AG10803 (cell line): ENCODE data around the gene RASAL3.
"Not testable (repeated sequence)": the region's sequence is repeated elsewhere in the genome, so short reads cannot be mapped to it uniquely, and the experiment has no call there.

Source experiments
- DNase-seq: peaks from one replicate; pipeline ENCODE4 v3.0.0; 2010; ENCODE audit warnings: low read depth
- H3K4me3 ChIP-seq: 2 replicates; pipeline ENCODE4 v1.5.1; 2011; ENCODE audit warnings: mild to moderate bottlenecking, low read length, control low read depth
- CTCF ChIP-seq: conservative IDR thresholded peaks from 2 replicates; pipeline ENCODE4 v1.5.1; 2011; ENCODE audit warnings: mild to moderate bottlenecking, low read length, control low read depth, inconsistent platforms

RASAL3 gene

GRCh38 chr19:15479391-15480345, 15.3 kb upstream of the RASAL3 start, which contains the start of gene PGLYRP2:
TSS of gene PGLYRP2 (minus strand) at chr19:15479501. CDS start at chr19:15479371, 130 bp downstream.
- DNase-seq, result no peak
- no peak within 1 kb of the TSS for H3K4me3 ChIP-seq
- no peak for TF ChIP-seq CTCF

GRCh38 chr19:15476325-15476724, 12.0 kb upstream of the RASAL3 start:
- TF ChIP-seq CTCF, result no peak
- no peak for DNase-seq
- H3K4me3 ChIP-seq, result no peak overlapping the region

GRCh38 chr19:15475611-15476010, 11.3 kb upstream of the RASAL3 start:
- TF ChIP-seq CTCF, result no peak
- no peak for DNase-seq

GRCh38 chr19:15475169-15475568, 10.8 kb upstream of the RASAL3 start:
- H3K4me3 ChIP-seq, result no peak overlapping the region
- no peak for DNase-seq
- TF ChIP-seq CTCF, result no peak

More at GRCh38 chr19:15475611-15476010, 11.3 kb upstream of the RASAL3 start:
- H3K4me3 ChIP-seq, result no peak overlapping the region

- H3K4me3 ChIP-seq, DNase-seq: not testable (repeated sequence)
Observed at GRCh38 chr19:15473821-15474220, 9.5 kb upstream of the RASAL3 start.

- DNase-seq, result no peak
- TF ChIP-seq CTCF, result no peak
- H3K4me3 ChIP-seq, result no peak overlapping the region
Observed at GRCh38 chr19:15471639-15472101, 7.3 kb upstream of the RASAL3 start.

- no peak overlapping the region for H3K4me3 ChIP-seq
- TF ChIP-seq CTCF, result no peak
- no peak for DNase-seq
Observed at GRCh38 chr19:15469513-15470297, 5.4 kb upstream of the RASAL3 start.
